NCI-H128 (cell line): ENCODE results near the gene TMEM128.
"Not testable (repeated sequence)": the region's sequence is repeated elsewhere in the genome, so short reads cannot be mapped to it uniquely, and the experiment has no call there.

ENCODE experiments used
- DNase-seq: peaks from one replicate; lab custom pipeline; 2025; ENCODE audit not compliant: unreplicated experiment; lab: John Stamatoyannopoulos, UW

The TMEM128 gene

GRCh38 chr4:4256799-4257198, 8.8 kb upstream of the TMEM128 start:
- DNase-seq, result no peak

GRCh38 chr4:4254666-4255065, 6.6 kb upstream of the TMEM128 start:
- no peak for DNase-seq

GRCh38 chr4:4254199-4254598, 6.2 kb upstream of the TMEM128 start:
- no peak for DNase-seq

GRCh38 chr4:4249866-4250265, 1.8 kb upstream of the TMEM128 start:
- no peak for DNase-seq

- not testable (repeated sequence) for DNase-seq
Measured at GRCh38 chr4:4249342-4249741, 1.3 kb upstream of the TMEM128 start.

GRCh38 chr4:4248885-4249203, 821 bp upstream of the TMEM128 start:
- no peak for DNase-seq

- DNase-seq, result no peak
Measured at GRCh38 chr4:4247696-4248028, 361 bp downstream of the TMEM128 start.

GRCh38 chr4:4245172-4245571, 2.9 kb downstream of the TMEM128 start:
- DNase-seq, result no peak

GRCh38 chr4:4239551-4239950, 8.5 kb downstream of the TMEM128 start:
- not testable (repeated sequence) for DNase-seq

- DNase-seq, result no peak
Measured at GRCh38 chr4:4233610-4234009, 14.4 kb downstream of the TMEM128 start.

GRCh38 chr4:4228356-4228668, 19.7 kb downstream of the TMEM128 start:
- DNase-seq, result no peak

- DNase-seq, result no peak
Measured at GRCh38 chr4:4227510-4228355, 20.3 kb downstream of the TMEM128 start.

GRCh38 chr4:4226606-4227438, 21.2 kb downstream of the TMEM128 start, which contains the start of gene OTOP1:
OTOP1 (minus strand) TSS chr4:4226929; CDS start chr4:4226864, 65 bp downstream.
- no peak for DNase-seq

GRCh38 chr4:4225915-4226605, 22.0 kb downstream of the TMEM128 start:
- DNase-seq, result no peak

- DNase-seq, result no peak
Measured at GRCh38 chr4:4217113-4217512, 30.9 kb downstream of the TMEM128 start.

GRCh38 chr4:4216648-4217047, 31.4 kb downstream of the TMEM128 start:
- no peak for DNase-seq

GRCh38 chr4:4213674-4214073, 34.3 kb downstream of the TMEM128 start:
- not testable (repeated sequence) for DNase-seq

- DNase-seq, result no peak
Measured at GRCh38 chr4:4206204-4206603, 41.8 kb downstream of the TMEM128 start.

GRCh38 chr4:4204401-4204745, 43.6 kb downstream of the TMEM128 start:
- no peak for DNase-seq

GRCh38 chr4:4203688-4204400, 44.2 kb downstream of the TMEM128 start:
- no peak for DNase-seq

GRCh38 chr4:4202510-4202909, 45.5 kb downstream of the TMEM128 start:
- DNase-seq, result no peak
